Peyer's patch (tissue), 4 donors: ENCODE measurements around the gene SRCIN1.

Experiments used
- CTCF ChIP-seq, 6 experiments: fragments of 450-650 bp in 4 of 6; fragments of 200-600 bp in 2 of 6; sonication (generic) in 1 of 6; IDR thresholded peaks; one replicate each; pipeline ENCODE4 v1.5.1; 2017 to 2019; ENCODE audit warnings: antibody characterized with exemption in 6 of 6, mild to moderate bottlenecking in 3 of 6, moderate library complexity in 1 of 6
- POLR2A ChIP-seq, 2 donors: fragments of 450-650 bp; IDR thresholded peaks; one replicate each; pipeline ENCODE4 v1.5.1; 2017; ENCODE audit warnings: antibody characterized with exemption in 2 of 2, mild to moderate bottlenecking in 2 of 2, moderate library complexity in 2 of 2

- TF ChIP-seq CTCF (IDR thresholded peaks at IDR 0.05) (no peak), POLR2A (IDR thresholded peaks at IDR 0.05) (no peak)
Measured at GRCh38 chr17:38510421-38511149, 95.2 kb downstream of the SRCIN1 start.
